A549 (cell line): Measurements from ENCODE around the gene DSP.

Experiments used
- PBX3 ChIP-seq: IDR thresholded peaks from 2 replicates; pipeline ENCODE4 v1.6.1; 2012
- POLR2A ChIP-seq: IDR thresholded peaks from 2 replicates; pipeline ENCODE4 v1.6.1; 2012; ENCODE audit warnings: mild to moderate bottlenecking, low read length
- TFCP2L1 ChIP-seq: fragments of 250-450 bp; sonication (Bioruptor Pico); IDR thresholded peaks from 2 replicates; pipeline ENCODE4 v1.5.0; 2021; ENCODE audit warnings: mild to moderate bottlenecking
- TF ChIP-seq, protein P1 (sequence below): fragments of >200 bp; sonication (Bioruptor Twin); formaldehyde crosslinking; IDR thresholded peaks from 3 replicates; pipeline ENCODE4 v1.5.1; 2016

- TF ChIP-seq TFCP2L1 (CRISPR knock-in tag) (no peak), PBX3 (no peak), POLR2A (no peak)
- TF ChIP-seq, protein P1, sequence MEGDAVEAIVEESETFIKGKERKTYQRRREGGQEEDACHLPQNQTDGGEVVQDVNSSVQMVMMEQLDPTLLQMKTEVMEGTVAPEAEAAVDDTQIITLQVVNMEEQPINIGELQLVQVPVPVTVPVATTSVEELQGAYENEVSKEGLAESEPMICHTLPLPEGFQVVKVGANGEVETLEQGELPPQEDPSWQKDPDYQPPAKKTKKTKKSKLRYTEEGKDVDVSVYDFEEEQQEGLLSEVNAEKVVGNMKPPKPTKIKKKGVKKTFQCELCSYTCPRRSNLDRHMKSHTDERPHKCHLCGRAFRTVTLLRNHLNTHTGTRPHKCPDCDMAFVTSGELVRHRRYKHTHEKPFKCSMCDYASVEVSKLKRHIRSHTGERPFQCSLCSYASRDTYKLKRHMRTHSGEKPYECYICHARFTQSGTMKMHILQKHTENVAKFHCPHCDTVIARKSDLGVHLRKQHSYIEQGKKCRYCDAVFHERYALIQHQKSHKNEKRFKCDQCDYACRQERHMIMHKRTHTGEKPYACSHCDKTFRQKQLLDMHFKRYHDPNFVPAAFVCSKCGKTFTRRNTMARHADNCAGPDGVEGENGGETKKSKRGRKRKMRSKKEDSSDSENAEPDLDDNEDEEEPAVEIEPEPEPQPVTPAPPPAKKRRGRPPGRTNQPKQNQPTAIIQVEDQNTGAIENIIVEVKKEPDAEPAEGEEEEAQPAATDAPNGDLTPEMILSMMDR = no peak
Observed at GRCh38 chr6:7494638-7495037, 46.8 kb upstream of the DSP start.
